Measurements from ENCODE around the gene OR2W3.
"Not testable (repeated sequence)": the region's sequence is repeated elsewhere in the genome, so short reads cannot be mapped to it uniquely, and the experiment has no call there.

OR2W3 gene

DNA sequence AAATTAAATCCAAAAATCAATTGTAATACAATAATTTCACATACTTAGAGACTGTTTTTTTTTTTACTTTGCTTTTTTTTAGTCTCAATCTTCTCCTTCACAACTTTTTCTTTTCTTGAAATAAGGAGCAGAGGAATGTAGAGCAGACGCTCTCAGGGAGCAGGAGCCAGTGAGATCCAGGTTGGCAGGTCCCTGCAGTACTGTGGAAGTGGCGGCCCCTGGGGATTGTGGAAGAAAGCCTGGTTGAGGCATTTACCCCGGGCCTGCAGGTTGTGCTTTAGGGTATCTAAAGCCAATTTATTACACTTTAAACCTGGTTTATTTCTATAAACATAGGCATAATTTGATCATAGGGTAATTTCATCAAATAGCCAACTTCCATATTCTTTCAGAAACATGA lies 28.6 kb downstream of the OR2W3 start:
- FAIRE-seq: no peak

DNA sequence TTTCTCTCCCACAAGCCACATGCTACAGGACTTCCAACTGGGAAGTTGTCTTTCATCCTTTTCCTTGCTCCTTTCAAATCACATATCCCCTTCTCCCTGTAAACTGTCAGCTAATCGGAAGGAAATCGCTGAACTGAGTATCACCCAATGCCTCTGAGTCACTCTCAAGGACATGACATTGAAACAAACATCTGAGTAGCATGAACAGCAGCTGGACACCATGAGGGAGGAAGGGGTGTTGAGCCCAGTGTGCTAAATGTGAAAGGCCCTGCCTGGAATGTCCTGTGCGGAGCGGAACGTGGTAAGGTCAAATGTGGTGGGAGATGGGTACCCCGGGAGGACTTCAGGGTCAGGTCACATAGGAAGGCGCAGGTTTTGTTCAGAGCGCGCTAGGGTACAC lies 29.5 kb downstream of the OR2W3 start, which contains the start of gene OR2AJ1:
Gene OR2AJ1 (plus strand): TSS at position 22 of the 400 bp plus-strand sequence. CDS start 8,880 bp downstream, outside the sequence.
- FAIRE-seq: no peak

- FAIRE-seq: no peak
Observed at GRCh38 chr1:247933989-247934388, 38.6 kb downstream of the OR2W3 start.

DNA sequence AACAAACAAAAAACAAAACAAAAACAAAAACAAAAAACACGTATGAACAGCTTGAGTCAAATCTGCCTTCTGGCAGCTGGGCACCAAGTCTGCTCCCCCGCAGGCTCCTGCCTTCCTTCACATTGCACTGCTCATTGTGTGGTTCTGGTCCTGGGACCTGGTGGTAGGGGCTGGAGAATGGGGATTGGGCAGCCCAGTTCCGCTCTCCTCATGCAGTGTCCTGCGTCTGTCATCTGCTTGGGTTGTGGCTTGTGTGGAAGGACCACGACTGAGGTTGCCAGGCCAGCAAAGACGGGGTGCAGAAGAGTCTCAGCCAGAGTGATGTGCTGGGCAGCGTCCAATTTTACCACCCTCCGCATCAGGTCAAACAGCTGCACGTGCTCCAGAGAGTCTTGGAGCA lies 40.4 kb downstream of the OR2W3 start:
- FAIRE-seq: no peak

DNA sequence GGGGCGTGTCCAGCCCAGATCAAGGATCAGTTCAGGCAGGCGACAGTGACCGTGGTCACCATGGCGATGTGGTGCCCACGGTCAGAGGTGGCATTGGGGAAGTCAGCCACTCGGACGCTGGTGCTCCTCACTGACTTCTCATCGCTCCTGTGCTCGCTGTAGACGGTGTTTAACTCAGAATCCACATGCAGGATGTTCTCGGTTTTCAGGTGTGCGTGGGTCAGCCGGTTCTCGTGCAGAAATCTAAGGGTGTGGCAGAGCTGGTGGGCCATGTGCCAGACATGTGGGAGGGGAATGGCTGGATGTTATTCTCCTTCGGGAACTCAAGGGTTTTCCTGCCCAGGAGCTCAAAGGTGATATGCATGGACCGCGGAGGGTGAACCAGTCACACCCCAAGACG lies 41.0 kb downstream of the OR2W3 start:
- no peak for FAIRE-seq

DNA sequence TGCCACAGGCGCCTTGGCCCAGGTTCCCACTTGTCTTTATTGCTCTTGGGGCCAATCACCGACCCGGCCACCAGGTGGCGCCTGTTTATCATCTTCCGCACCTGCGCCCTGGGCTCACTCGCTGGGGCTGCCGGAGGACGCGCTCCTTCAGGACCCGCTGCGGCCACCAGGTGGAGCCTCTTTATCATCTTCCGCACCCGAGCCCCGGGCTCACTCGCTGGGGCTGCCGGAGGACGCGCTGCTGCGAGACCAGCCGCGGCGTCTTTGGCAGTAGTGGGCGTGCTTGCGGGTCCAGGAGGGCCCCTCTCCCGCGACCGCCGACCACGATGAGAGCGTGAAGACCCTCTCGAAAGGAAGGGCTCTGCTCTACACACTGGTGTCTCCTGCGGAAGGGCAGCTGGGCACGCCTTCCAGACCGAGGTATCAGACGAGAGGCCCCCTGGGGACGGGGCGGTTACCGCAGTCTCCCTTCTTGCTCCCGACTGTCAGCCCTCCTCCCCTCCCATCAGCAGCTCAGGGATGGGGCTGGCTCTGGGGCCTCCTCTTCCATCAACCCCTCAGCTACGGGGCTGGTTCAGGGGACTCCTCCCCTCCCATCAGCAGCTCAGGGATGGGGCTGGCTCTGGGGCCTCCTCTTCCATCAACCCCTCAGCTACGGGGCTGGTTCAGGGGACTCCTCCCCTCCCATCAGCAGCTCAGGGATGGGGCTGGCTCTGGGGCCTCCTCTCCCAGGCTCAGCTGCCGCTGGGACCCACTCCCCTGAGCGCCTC lies 41.8 kb downstream of the OR2W3 start:
- FAIRE-seq: not testable (repeated sequence)

- no peak for FAIRE-seq
Observed at GRCh38 chr1:247942624-247943023, 47.2 kb downstream of the OR2W3 start.
